Keratinocyte (primary cell): ENCODE results near the gene ENO3.

Experiments
- EZH2 ChIP-seq: IDR thresholded peaks from one replicate; pipeline ENCODE4 v1.6.1; 2012; ENCODE audit warnings: inconsistent platforms, mild to moderate bottlenecking, low read length, moderate library complexity
- TF ChIP-seq, protein P1 (sequence below), 3 experiments: IDR thresholded peaks in 1 of 3; conservative IDR thresholded peaks in 1 of 3; optimal IDR thresholded peaks in 1 of 3; 2 replicates in 2 of 3; 3 replicates in 1 of 3; pipeline versions ENCODE3 to v1.5.1; 2011; ENCODE audit warnings: low read length in 3 of 3, mild to moderate bottlenecking in 3 of 3, moderate library complexity in 2 of 3, control low read depth in 1 of 3, inconsistent platforms in 1 of 3; ENCODE audit not compliant: insufficient read depth in 2 of 3; ENCODE audit errors: extremely low read depth in 1 of 3

- TF ChIP-seq, protein P1, sequence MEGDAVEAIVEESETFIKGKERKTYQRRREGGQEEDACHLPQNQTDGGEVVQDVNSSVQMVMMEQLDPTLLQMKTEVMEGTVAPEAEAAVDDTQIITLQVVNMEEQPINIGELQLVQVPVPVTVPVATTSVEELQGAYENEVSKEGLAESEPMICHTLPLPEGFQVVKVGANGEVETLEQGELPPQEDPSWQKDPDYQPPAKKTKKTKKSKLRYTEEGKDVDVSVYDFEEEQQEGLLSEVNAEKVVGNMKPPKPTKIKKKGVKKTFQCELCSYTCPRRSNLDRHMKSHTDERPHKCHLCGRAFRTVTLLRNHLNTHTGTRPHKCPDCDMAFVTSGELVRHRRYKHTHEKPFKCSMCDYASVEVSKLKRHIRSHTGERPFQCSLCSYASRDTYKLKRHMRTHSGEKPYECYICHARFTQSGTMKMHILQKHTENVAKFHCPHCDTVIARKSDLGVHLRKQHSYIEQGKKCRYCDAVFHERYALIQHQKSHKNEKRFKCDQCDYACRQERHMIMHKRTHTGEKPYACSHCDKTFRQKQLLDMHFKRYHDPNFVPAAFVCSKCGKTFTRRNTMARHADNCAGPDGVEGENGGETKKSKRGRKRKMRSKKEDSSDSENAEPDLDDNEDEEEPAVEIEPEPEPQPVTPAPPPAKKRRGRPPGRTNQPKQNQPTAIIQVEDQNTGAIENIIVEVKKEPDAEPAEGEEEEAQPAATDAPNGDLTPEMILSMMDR (optimal IDR thresholded peaks at IDR 0.05 in 1 of 3, IDR thresholded peaks at IDR 0.05 in 1 of 3, conservative IDR thresholded peaks at IDR 0.05 in 1 of 3; ENCODE audit: extremely low read depth in 1 of 3, insufficient read depth in 2 of 3, low read length in 3 of 3) = no peak
- no peak for TF ChIP-seq EZH2
These were observed 48.0 kb downstream of the ENO3 start for GRCh38 chr17:4998732-4999429.
